OCI-LY7 (cell line): ENCODE results near the gene AKT1.

Experiments
- CTCF ChIP-seq: fragments of 200-600 bp; sonication (generic); conservative IDR thresholded peaks from 2 replicates; pipeline ENCODE4 v1.5.1; 2014; ENCODE audit warnings: mild to moderate bottlenecking, antibody characterized with exemption, low read length, moderate library complexity, mixed read lengths
- EZH2phosphoT487 ChIP-seq: fragments of 200-600 bp; sonication (generic); IDR thresholded peaks from 2 replicates; pipeline ENCODE4 v1.6.1; 2018; ENCODE audit warnings: low read depth, borderline replicate concordance, mild to moderate bottlenecking, mixed run types, antibody characterized with exemption, low read length, moderate library complexity, mixed read lengths

DNA sequence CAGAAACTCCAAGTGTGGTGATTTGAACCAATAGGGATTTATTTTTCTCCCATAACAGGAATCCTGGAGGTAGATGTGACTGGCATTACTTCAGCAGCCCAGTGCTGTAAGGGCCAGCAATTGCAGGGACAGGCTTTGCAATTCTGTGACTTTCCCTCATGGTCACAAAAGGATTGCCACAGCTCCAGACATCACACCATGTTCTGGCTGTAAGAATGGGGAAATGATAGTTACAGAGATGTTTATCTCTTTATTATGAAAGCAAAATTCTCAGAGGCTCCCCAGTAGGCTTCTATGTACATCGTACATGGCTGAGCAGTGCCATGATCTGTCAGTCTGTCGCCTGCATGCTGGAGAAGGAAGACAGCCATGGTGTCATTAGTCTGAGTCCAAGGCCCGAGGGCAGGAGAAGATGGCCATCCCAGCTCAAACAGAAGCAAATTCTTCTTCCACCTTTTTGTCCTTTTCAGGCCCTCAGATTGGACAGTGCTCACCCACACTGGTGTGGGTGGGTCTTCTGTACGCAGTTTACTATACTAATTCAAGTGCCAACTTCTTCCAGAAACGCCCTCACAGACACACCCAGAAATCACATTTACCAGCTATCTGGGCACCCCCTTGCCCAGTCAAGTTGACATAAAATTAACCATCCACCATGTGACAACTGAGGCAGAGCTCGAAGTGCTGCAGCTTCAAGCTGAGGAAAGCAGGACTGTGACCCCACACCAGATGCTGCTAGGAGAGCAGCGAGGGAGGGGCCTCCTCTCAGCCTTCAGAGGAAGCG is 22.6 kb upstream of the AKT1 start:
- TF ChIP-seq CTCF (no peak), EZH2phosphoT487 (no peak)
